Colonic mucosa (tissue), 4 donors: ENCODE data around the gene ABCG2. TPM values are rescaled to one million over a fixed set of nuclear protein-coding genes. Genes with fewer than 3 reads are reported as not detected.
A peak's percentile ranks its signal among the peaks of the same experiment; 100 is the strongest.
"Not testable (repeated sequence)": the region's sequence is repeated elsewhere in the genome, so short reads cannot be mapped to it uniquely, and the experiment has no call there.

ENCODE experiments used
- DNase-seq: peaks from one replicate; pipeline ENCODE4 v3.0.0-alpha.2; 2020
- H3K27ac ChIP-seq: fragments of 200-600 bp; one replicate; pipeline ENCODE4 v1.8.0; 2021
- H3K27me3 ChIP-seq: fragments of 200-600 bp; one replicate; pipeline ENCODE4 v1.8.0; 2021
- H3K36me3 ChIP-seq: fragments of 200-600 bp; one replicate; pipeline ENCODE4 v1.8.0; 2021
- H3K4me1 ChIP-seq: fragments of 200-600 bp; one replicate; pipeline ENCODE4 v1.8.0; 2021; ENCODE audit warnings: mild to moderate bottlenecking
- H3K4me3 ChIP-seq: fragments of 200-600 bp; one replicate; pipeline ENCODE4 v1.8.0; 2021
- H3K9ac ChIP-seq, 2 donors: one replicate each; pipeline ENCODE4 v1.7.0; 2013; ENCODE audit warnings: control low read depth in 2 of 2, low read depth in 2 of 2, low read length in 2 of 2
- H3K9me3 ChIP-seq: fragments of 200-600 bp; one replicate; pipeline ENCODE4 v1.8.0; 2021
- intact Hi-C: fragments of 100-400 bp; cut with DNase I; formaldehyde crosslinking; loops from one replicate; pipeline ENCODE4 v1.14.1; 2022
- total RNA-seq, 2 donors: library from RNA; stranded (reverse); fragmentation: NEBNext Ultra II Directional in 1 of 2; extraction: Animal tissue kit (Norgen Biotek cat#: 25700) in 1 of 2; gene quantifications; one replicate each; pipeline ENCODE4 v1.2.1, GENCODE V29; 2021
- TF ChIP-seq, protein P1 (sequence below): fragments of 200-600 bp; IDR thresholded peaks from one replicate; pipeline ENCODE4 v1.8.0; 2022; ENCODE audit warnings: antibody characterized with exemption, mild to moderate bottlenecking
- donor health status: healthy.
- donor health status: DM: no; HTN: no; CAD: no.
- donor health status: DM: no; HTN: no; CAD: no.

ABCG2 gene
- total RNA-seq, 2 donors from 2014 or later = 7.5 to 18.8 TPM

- TF ChIP-seq, protein P1, sequence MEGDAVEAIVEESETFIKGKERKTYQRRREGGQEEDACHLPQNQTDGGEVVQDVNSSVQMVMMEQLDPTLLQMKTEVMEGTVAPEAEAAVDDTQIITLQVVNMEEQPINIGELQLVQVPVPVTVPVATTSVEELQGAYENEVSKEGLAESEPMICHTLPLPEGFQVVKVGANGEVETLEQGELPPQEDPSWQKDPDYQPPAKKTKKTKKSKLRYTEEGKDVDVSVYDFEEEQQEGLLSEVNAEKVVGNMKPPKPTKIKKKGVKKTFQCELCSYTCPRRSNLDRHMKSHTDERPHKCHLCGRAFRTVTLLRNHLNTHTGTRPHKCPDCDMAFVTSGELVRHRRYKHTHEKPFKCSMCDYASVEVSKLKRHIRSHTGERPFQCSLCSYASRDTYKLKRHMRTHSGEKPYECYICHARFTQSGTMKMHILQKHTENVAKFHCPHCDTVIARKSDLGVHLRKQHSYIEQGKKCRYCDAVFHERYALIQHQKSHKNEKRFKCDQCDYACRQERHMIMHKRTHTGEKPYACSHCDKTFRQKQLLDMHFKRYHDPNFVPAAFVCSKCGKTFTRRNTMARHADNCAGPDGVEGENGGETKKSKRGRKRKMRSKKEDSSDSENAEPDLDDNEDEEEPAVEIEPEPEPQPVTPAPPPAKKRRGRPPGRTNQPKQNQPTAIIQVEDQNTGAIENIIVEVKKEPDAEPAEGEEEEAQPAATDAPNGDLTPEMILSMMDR = no peak
- Histone ChIP-seq H3K36me3 (no peaks in the 10 kb centered on the region), H3K4me3 (no peak overlapping the region), H3K27me3 (no peaks in the 10 kb centered on the region), H3K9me3 (no peaks in the 10 kb centered on the region), H3K27ac (peak overlapping the region; percentile 59), H3K4me1 (peaks cover 4% of the 10 kb centered on the region), H3K9ac (no peak overlapping the region)
- intact Hi-C loops = no loop called here
- DNase-seq = peak; percentile 36
These were observed 23.7 kb downstream of the ABCG2 start for GRCh38 chr4:88134536-88135355.

- Histone ChIP-seq H3K27ac (peak overlapping the region; percentile 59), H3K36me3 (no peaks in the 10 kb centered on the region), H3K9me3 (no peaks in the 10 kb centered on the region), H3K4me3 (no peak overlapping the region), H3K9ac (no peak overlapping the region), H3K27me3 (no peaks in the 10 kb centered on the region), H3K4me1 (peaks cover 4% of the 10 kb centered on the region)
- TF ChIP-seq, protein P1 = no peak
- intact Hi-C loops = no loop called here
- no peak for DNase-seq
These were observed 24.3 kb downstream of the ABCG2 start for GRCh38 chr4:88134111-88134510.

DNA sequence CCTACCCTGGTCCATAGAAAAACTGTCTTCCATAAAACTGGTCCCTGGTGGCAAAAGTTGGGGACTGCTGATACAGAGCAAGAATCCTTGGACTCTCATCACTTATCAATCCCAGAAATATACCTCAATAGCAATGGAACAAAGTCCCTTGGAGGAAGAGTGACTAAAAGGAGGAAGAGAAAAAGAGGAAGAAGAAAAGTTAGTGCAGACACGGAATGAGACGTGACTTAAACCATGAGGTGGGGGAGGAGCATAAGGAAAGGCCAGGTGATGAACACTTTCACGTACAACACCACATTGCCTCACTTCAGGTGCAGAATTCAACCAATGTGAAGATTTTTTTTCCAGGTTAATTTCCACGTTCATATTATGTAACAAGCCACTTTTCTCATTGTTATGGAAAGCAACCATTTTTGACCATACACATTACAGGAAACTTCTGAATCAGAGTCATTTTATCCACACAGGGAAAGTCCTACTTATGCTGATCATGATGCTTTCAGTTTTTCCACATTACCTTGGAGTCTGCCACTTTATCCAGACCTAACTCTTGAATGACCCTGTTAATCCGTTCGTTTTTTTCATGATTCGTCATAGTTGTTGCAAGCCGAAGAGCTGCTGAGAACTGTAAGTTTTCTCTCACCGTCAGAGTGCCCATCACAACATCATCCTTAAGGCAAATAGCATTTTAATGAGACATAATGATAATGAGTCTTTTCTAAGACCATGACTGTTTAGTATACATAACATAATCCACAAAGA is 27.7 kb downstream of the ABCG2 start:
- intact Hi-C loops = no loop called here
- H3K9ac ChIP-seq = no peak overlapping the region
- TF ChIP-seq, protein P1 = no peak
- H3K27me3 ChIP-seq = no peaks in the 10 kb centered on the region
- no peak overlapping the region for H3K4me3 ChIP-seq
- DNase-seq = no peak
- no peaks in the 10 kb centered on the region for H3K36me3 ChIP-seq
- no peak overlapping the region for H3K27ac ChIP-seq
- peaks cover 4% of the 10 kb centered on the region for H3K4me1 ChIP-seq
- no peaks in the 10 kb centered on the region for H3K9me3 ChIP-seq

DNA sequence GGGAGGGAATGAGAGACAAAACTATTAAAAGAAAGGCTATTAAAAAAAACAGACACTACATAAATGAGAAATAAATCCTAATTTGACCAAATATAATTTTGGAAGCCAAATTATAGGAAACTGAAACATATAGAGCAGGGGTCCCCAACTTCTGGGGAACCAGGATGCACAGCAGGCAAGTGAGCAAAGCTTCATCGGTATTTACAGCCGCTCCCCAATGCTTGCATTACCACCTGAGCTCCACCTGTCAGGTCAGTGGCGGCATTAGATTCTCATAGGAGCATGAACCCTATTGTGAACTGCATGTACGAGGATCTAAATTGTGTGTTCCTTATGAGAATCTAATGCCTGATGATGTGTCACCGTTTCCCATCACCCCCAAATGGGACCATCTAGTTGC is 28.4 kb downstream of the ABCG2 start:
- Histone ChIP-seq H3K9me3 (no peaks in the 10 kb centered on the region), H3K36me3 (no peaks in the 10 kb centered on the region), H3K27ac (no peak overlapping the region), H3K4me1 (no peaks in the 10 kb centered on the region), H3K27me3 (no peaks in the 10 kb centered on the region), H3K9ac (no peak overlapping the region), H3K4me3 (no peak overlapping the region)
- intact Hi-C loops = no loop called here
- DNase-seq = no peak
- TF ChIP-seq, protein P1 = no peak

- intact Hi-C loops, H3K36me3 ChIP-seq, DNase-seq, H3K4me1 ChIP-seq, H3K9ac ChIP-seq, H3K27me3 ChIP-seq, H3K4me3 ChIP-seq, H3K9me3 ChIP-seq, H3K27ac ChIP-seq: not testable (repeated sequence)
These were observed 36.2 kb downstream of the ABCG2 start for GRCh38 chr4:88122260-88122659.

DNA sequence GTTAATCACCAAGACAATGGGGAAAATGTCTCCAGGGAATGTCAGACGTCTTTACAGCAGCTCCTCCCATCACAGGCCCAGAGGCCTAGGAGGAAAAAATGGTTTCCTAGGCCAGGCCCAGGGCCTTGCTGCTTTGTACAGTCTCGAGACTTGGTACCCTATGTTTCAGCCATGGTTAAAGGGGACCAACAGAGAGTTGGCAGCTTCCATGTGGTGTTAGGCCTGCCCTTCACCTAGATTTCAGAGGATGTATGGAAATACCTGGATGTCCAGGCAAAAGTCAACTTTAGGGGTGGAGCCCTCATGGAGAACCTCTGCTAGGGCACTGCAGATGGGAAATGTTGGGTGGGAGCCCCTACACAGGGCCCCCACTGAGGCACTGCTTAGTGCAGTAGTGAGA is 38.5 kb downstream of the ABCG2 start:
- no peaks in the 10 kb centered on the region for H3K4me1 ChIP-seq
- no peak overlapping the region for H3K9ac ChIP-seq
- H3K9me3 ChIP-seq = peaks cover 7% of the 10 kb centered on the region
- H3K27ac ChIP-seq = no peak overlapping the region
- no peak overlapping the region for H3K4me3 ChIP-seq
- no peak for DNase-seq
- no peaks in the 10 kb centered on the region for H3K36me3 ChIP-seq
- TF ChIP-seq, protein P1 = no peak
- intact Hi-C loops = no loop called here
- H3K27me3 ChIP-seq = no peaks in the 10 kb centered on the region
